GM23248 (cell line): ENCODE data around the gene FCER1G. TPM values are rescaled to one million over a fixed set of nuclear protein-coding genes. Genes with fewer than 3 reads are reported as not detected.
A peak's percentile ranks its signal among the peaks of the same experiment; 100 is the strongest.

Experiments used
- DNase-seq: peaks from one replicate; pipeline ENCODE4 v3.0.0-alpha.2; 2015
- H2AFZ ChIP-seq: fragments of 200-600 bp; sonication (generic); 2 replicates; pipeline ENCODE4 v1.6.1; 2016; ENCODE audit warnings: antibody characterized with exemption
- H3F3A ChIP-seq: fragments of 200-600 bp; sonication (generic); 2 replicates; pipeline ENCODE4 v1.6.1; 2016; ENCODE audit warnings: mild to moderate bottlenecking, antibody characterized with exemption, mixed run types; ENCODE audit not compliant: insufficient read depth
- H3K27ac ChIP-seq: fragments of 200-600 bp; sonication (generic); 2 replicates; pipeline ENCODE4 v1.5.1; 2016; ENCODE audit warnings: mild to moderate bottlenecking
- H3K27me3 ChIP-seq: fragments of 200-600 bp; sonication (generic); replicated peaks from 2 replicates; pipeline ENCODE4 v1.6.1; 2016; ENCODE audit warnings: mild to moderate bottlenecking; ENCODE audit not compliant: insufficient read depth
- H3K36me3 ChIP-seq: fragments of 200-600 bp; sonication (generic); 2 replicates; pipeline ENCODE4 v1.6.1; 2016; ENCODE audit warnings: low read depth, mild to moderate bottlenecking
- H3K4me1 ChIP-seq: fragments of 200-600 bp; sonication (generic); 2 replicates; pipeline ENCODE4 v1.6.1; 2016; ENCODE audit warnings: mild to moderate bottlenecking; ENCODE audit not compliant: insufficient read depth
- H3K4me2 ChIP-seq: fragments of 200-600 bp; sonication (generic); one replicate; pipeline ENCODE4 v1.6.1; 2016; ENCODE audit warnings: mild to moderate bottlenecking; ENCODE audit not compliant: unreplicated experiment
- H3K4me3 ChIP-seq: fragments of 200-600 bp; sonication (generic); 2 replicates; pipeline ENCODE4 v1.5.1; 2016; ENCODE audit warnings: mild to moderate bottlenecking
- H3K79me2 ChIP-seq: fragments of 200-600 bp; sonication (generic); 2 replicates; pipeline ENCODE4 v1.6.1; 2016; ENCODE audit warnings: mild to moderate bottlenecking; ENCODE audit not compliant: insufficient read depth
- H3K9ac ChIP-seq: fragments of 200-600 bp; sonication (generic); 2 replicates; pipeline ENCODE4 v1.6.1; 2016; ENCODE audit warnings: mild to moderate bottlenecking
- H3K9me2 ChIP-seq: fragments of 200-600 bp; sonication (generic); 2 replicates; pipeline ENCODE4 v1.6.1; 2016; ENCODE audit warnings: mixed run types, mild to moderate bottlenecking, moderate library complexity; ENCODE audit not compliant: insufficient read depth
- H3K9me3 ChIP-seq: fragments of 200-600 bp; sonication (generic); one replicate; pipeline ENCODE4 v1.6.1; 2017; ENCODE audit warnings: low read depth
- H4K20me1 ChIP-seq: fragments of 200-600 bp; sonication (generic); 2 replicates; pipeline ENCODE4 v1.6.0; 2016; ENCODE audit not compliant: insufficient read depth
- EZH2 ChIP-seq: fragments of 200-600 bp; sonication (generic); IDR thresholded peaks from 2 replicates; pipeline ENCODE4 v1.6.1; 2018; ENCODE audit warnings: antibody characterized with exemption, mild to moderate bottlenecking; ENCODE audit not compliant: insufficient read depth, poor library complexity, severe bottlenecking
- EZH2phosphoT487 ChIP-seq: fragments of 200-600 bp; sonication (generic); IDR thresholded peaks from 2 replicates; pipeline ENCODE4 v1.6.1; 2018; ENCODE audit warnings: antibody characterized with exemption, moderate library complexity, mild to moderate bottlenecking, low read depth; ENCODE audit not compliant: insufficient read depth
- WGBS, 2 experiments: methylation state at CpG; one replicate each; pipeline ENCODE4 v1.1.6; 2015 to 2017; ENCODE audit warnings: low lambda C conversion rate in 2 of 2, low coverage in 1 of 2; ENCODE audit errors: missing lambda C conversion rate in 2 of 2; 5-methylcytosine and 5-hydroxymethylcytosine counted together
- in situ Hi-C: fragments of 300-500 bp; cut with MboI; formaldehyde crosslinking; loops from 2 replicates; pipeline ENCODE4 v1.15.0; 2020
- polyA plus RNA-seq: library from polyadenylated mRNA; unstranded; fragments of >200 nt; fragmentation: Nextera tagmentation; extraction: Ambion mirVana; gene quantifications from 2 replicates; pipeline ENCODE4 v1.2.1, GENCODE V29; 2016
- total RNA-seq: library from RNA; depleted of rRNA; stranded (reverse); fragments of >200 nt; shearing (Covaris generic); gene quantifications from 2 replicates; pipeline ENCODE4 v1.2.3, GENCODE V29; 2014

The FCER1G gene
- total and polyA plus RNA-seq, 2 experiments from 2014 or later: 0.49 TPM; not detected in 1

GRCh38 chr1:161260376-161261260, 45.5 kb downstream of the FCER1G start:
- H3K27me3 ChIP-seq: peaks cover 41% of the 10 kb centered on the region
- no peaks in the 10 kb centered on the region for H3K9me3 ChIP-seq
- 14 to 15% methylated on average over 9 of the region's 9 CpGs for WGBS, 2 experiments
- H3K4me2 ChIP-seq: no peak overlapping the region
- H3K79me2 ChIP-seq: no peaks in the 10 kb centered on the region
- H3K27ac ChIP-seq: no peak overlapping the region
- 0 out of 2 replicates have a peak, but pooled peaks cover 4% of the 10 kb centered on the region for H3K4me1 ChIP-seq
- TF ChIP-seq EZH2: no peak
- no peak for TF ChIP-seq EZH2phosphoT487
- no peak overlapping the region for H3K9ac ChIP-seq
- no peak for DNase-seq
- no peak overlapping the region for H3K4me3 ChIP-seq
- no peaks in the 10 kb centered on the region for H3K9me2 ChIP-seq
- H2AFZ ChIP-seq: no peak overlapping the region
- H4K20me1 ChIP-seq: no peaks in the 10 kb centered on the region
- H3K36me3 ChIP-seq: no peaks in the 10 kb centered on the region
- no peaks in the 10 kb centered on the region for H3F3A ChIP-seq
- in situ Hi-C loops: no loop called here

- no peak overlapping the region for H3K9ac ChIP-seq
- in situ Hi-C loops: no loop called here
- H3F3A ChIP-seq: no peaks in the 10 kb centered on the region
- H3K4me2 ChIP-seq: no peak overlapping the region
- TF ChIP-seq EZH2phosphoT487 (no peak), EZH2 (no peak)
- no peak overlapping the region for H3K27ac ChIP-seq
- no peak overlapping the region for H2AFZ ChIP-seq
- no peaks in the 10 kb centered on the region for H3K9me3 ChIP-seq
- H3K36me3 ChIP-seq: no peaks in the 10 kb centered on the region
- peak; percentile 23 for DNase-seq
- whole genome bisulfite sequencing, 2 experiments: 53 to 58% methylated on average over 12 of the region's 12 CpGs
- H3K9me2 ChIP-seq: no peaks in the 10 kb centered on the region
- H3K4me3 ChIP-seq: no peak overlapping the region
- peaks cover 41% of the 10 kb centered on the region for H3K27me3 ChIP-seq
- H3K4me1 ChIP-seq: 0 out of 2 replicates have a peak, but pooled peaks cover 4% of the 10 kb centered on the region
- no peaks in the 10 kb centered on the region for H3K79me2 ChIP-seq
- no peaks in the 10 kb centered on the region for H4K20me1 ChIP-seq
Measured at GRCh38 chr1:161261261-161262235, 46.5 kb downstream of the FCER1G start.

GRCh38 chr1:161265305-161265704, 50.2 kb downstream of the FCER1G start:
- no peaks in the 10 kb centered on the region for H3F3A ChIP-seq
- no peaks in the 10 kb centered on the region for H3K9me2 ChIP-seq
- H3K4me2 ChIP-seq: no peak overlapping the region
- H3K9ac ChIP-seq: no peak overlapping the region
- no peaks in the 10 kb centered on the region for H3K36me3 ChIP-seq
- H3K27ac ChIP-seq: no peak overlapping the region
- no peak overlapping the region for H3K4me3 ChIP-seq
- in situ Hi-C loops: no loop called here
- no peaks in the 10 kb centered on the region for H3K9me3 ChIP-seq
- H2AFZ ChIP-seq: no peak overlapping the region
- no peaks in the 10 kb centered on the region for H3K4me1 ChIP-seq
- 44 to 45% methylated on average over 5 of the region's 5 CpGs for WGBS, 2 experiments
- peaks cover 14% of the 10 kb centered on the region for H3K27me3 ChIP-seq
- H4K20me1 ChIP-seq: no peaks in the 10 kb centered on the region
- no peaks in the 10 kb centered on the region for H3K79me2 ChIP-seq
- TF ChIP-seq EZH2: no peak
- TF ChIP-seq EZH2phosphoT487: no peak
- DNase-seq: no peak

GRCh38 chr1:161266202-161266601, 51.1 kb downstream of the FCER1G start:
- peak; percentile 28 for DNase-seq
- no peak overlapping the region for H3K4me2 ChIP-seq
- no peak overlapping the region for H3K27ac ChIP-seq

More at GRCh38 chr1:161266202-161266601, 51.1 kb downstream of the FCER1G start:
- Histone ChIP-seq H3K9ac (no peak overlapping the region), H3K4me1 (no peaks in the 10 kb centered on the region), H3K9me2 (no peaks in the 10 kb centered on the region), H3K4me3 (no peak overlapping the region), H3F3A (no peaks in the 10 kb centered on the region), H2AFZ (no peak overlapping the region), H3K9me3 (no peaks in the 10 kb centered on the region), H4K20me1 (no peaks in the 10 kb centered on the region), H3K36me3 (no peaks in the 10 kb centered on the region), H3K27me3 (peaks cover 5% of the 10 kb centered on the region), H3K79me2 (no peaks in the 10 kb centered on the region)
- in situ Hi-C loops: no loop called here
- 58 to 67% methylated on average over 3 of the region's 3 CpGs for WGBS, 2 experiments
- no peak for TF ChIP-seq EZH2phosphoT487
- TF ChIP-seq EZH2: no peak
